HG03159 (cell line): ENCODE data around the gene IQCH.

ENCODE experiments used
- ATAC-seq: cut with Tn5 transposase; IDR thresholded peaks from one replicate; pipeline ENCODE4 v1.9.1; 2021; ENCODE audit warnings: mild to moderate bottlenecking, moderate library complexity; ENCODE audit not compliant: unreplicated experiment

Gene IQCH

GRCh38 chr15:67254238-67255175 is at the start of gene IQCH, which contains the start of gene AAGAB:
IQCH (plus strand) TSS chr15:67254786; CDS start chr15:67254897, 111 bp downstream.
AAGAB (minus strand) TSS chr15:67254661; CDS start chr15:67254631, 30 bp downstream.
- peak; percentile 89 for ATAC-seq

GRCh38 chr15:67207555-67208207 is 46.9 kb upstream of the IQCH start:
- ATAC-seq = no peak

GRCh38 chr15:67208396-67208795 is 46.2 kb upstream of the IQCH start:
- ATAC-seq = no peak

- no peak for ATAC-seq
Measured at GRCh38 chr15:67210555-67211168, 43.9 kb upstream of the IQCH start.

GRCh38 chr15:67212684-67213367 is 41.8 kb upstream of the IQCH start:
- ATAC-seq = no peak

GRCh38 chr15:67215102-67215501 is 39.5 kb upstream of the IQCH start:
- no peak for ATAC-seq

GRCh38 chr15:67216859-67217258 is 37.7 kb upstream of the IQCH start:
- no peak for ATAC-seq

GRCh38 chr15:67218428-67218827 is 36.2 kb upstream of the IQCH start:
- no peak for ATAC-seq

GRCh38 chr15:67219288-67219687 is 35.3 kb upstream of the IQCH start:
- ATAC-seq = no peak

- no peak for ATAC-seq
Measured at GRCh38 chr15:67224889-67225288, 29.7 kb upstream of the IQCH start.

GRCh38 chr15:67225336-67225735 is 29.2 kb upstream of the IQCH start:
- ATAC-seq = no peak

GRCh38 chr15:67227431-67227830 is 27.2 kb upstream of the IQCH start:
- ATAC-seq = no peak

- ATAC-seq = no peak
Measured at GRCh38 chr15:67227846-67228245, 26.7 kb upstream of the IQCH start.

GRCh38 chr15:67228286-67228685 is 26.3 kb upstream of the IQCH start:
- no peak for ATAC-seq

GRCh38 chr15:67230504-67230903 is 24.1 kb upstream of the IQCH start:
- ATAC-seq = no peak

GRCh38 chr15:67232591-67232990 is 22.0 kb upstream of the IQCH start:
- ATAC-seq = no peak

GRCh38 chr15:67240235-67241131 is 14.1 kb upstream of the IQCH start:
- ATAC-seq = peak; percentile 10

- ATAC-seq = peak; percentile 69
Measured at GRCh38 chr15:67241132-67241855, 13.3 kb upstream of the IQCH start.

GRCh38 chr15:67242708-67243111 is 11.9 kb upstream of the IQCH start:
- no peak for ATAC-seq
